Body of pancreas (tissue), 4 donors: ENCODE measurements around the gene LOXL3.

Experiments used
- POLR2A ChIP-seq, 3 donors: fragments of 450-650 bp; IDR thresholded peaks; one replicate each; pipeline ENCODE4 v1.6.1; 2016; ENCODE audit warnings: antibody characterized with exemption in 3 of 3, mild to moderate bottlenecking in 2 of 3
- TF ChIP-seq, protein P1 (sequence below), 7 experiments: fragments of 450-650 bp in 4 of 7; fragments of 200-600 bp in 3 of 7; sonication (generic) in 3 of 7; IDR thresholded peaks; one replicate each; pipeline ENCODE4 v1.5.1; 2016 to 2019; ENCODE audit warnings: antibody characterized with exemption in 7 of 7

DNA sequence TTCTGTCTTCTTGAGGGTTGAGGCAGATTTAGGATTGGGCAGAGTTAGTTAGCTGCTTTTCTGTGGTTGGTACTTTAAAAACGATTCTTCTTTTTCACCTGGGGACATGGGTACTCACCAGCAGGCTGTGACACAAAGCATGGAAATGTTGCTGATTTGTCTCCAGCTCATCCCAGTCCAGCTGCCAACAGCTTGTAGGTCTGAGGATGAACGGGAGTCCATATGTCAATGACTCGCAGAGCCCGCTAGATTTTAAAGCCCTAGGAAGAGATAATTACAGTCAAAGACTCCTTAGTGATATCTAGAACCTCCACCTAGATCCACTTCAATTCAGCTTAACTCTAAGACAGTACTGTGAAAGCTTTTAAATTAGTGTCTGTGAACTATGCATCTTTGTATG is 21.6 kb upstream of the LOXL3 start:
- TF ChIP-seq POLR2A (IDR thresholded peaks at IDR 0.05), result no peak
- TF ChIP-seq, protein P1, sequence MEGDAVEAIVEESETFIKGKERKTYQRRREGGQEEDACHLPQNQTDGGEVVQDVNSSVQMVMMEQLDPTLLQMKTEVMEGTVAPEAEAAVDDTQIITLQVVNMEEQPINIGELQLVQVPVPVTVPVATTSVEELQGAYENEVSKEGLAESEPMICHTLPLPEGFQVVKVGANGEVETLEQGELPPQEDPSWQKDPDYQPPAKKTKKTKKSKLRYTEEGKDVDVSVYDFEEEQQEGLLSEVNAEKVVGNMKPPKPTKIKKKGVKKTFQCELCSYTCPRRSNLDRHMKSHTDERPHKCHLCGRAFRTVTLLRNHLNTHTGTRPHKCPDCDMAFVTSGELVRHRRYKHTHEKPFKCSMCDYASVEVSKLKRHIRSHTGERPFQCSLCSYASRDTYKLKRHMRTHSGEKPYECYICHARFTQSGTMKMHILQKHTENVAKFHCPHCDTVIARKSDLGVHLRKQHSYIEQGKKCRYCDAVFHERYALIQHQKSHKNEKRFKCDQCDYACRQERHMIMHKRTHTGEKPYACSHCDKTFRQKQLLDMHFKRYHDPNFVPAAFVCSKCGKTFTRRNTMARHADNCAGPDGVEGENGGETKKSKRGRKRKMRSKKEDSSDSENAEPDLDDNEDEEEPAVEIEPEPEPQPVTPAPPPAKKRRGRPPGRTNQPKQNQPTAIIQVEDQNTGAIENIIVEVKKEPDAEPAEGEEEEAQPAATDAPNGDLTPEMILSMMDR (IDR thresholded peaks at IDR 0.05), result no peak
